HCT116 (cell line): ENCODE measurements around the gene SSMEM1. TPM values are rescaled to one million over a fixed set of nuclear protein-coding genes. Genes with fewer than 3 reads are reported as not detected.

ENCODE experiments used
- ATAC-seq: fragments of 200-7000 bp; cut with Tn5 transposase; 2 replicates; pipeline ENCODE4 v1.9.1; 2020; ENCODE audit warnings: mild to moderate bottlenecking, moderate library complexity
- BruUV-seq: library from RNA; stranded (reverse); fragments of 400-500 nt; replicated peaks from 2 replicates; lab custom pipeline; 2021; lab: Mats Ljungman, UMichigan
- CTCF ChIA-PET: fragments of 300-600 bp; sonication (Branson Sonifier 250); formaldehyde crosslinking; loops from one replicate; lab custom pipeline; 2021; ENCODE audit warnings: antibody characterized with exemption; lab: Charles Lee
- POLR2A ChIA-PET: fragments of 300-600, 350-600 bp; sonication (Branson Sonifier 250); formaldehyde crosslinking; loops from one replicate; lab custom pipeline; 2021; ENCODE audit warnings: antibody characterized with exemption; lab: Charles Lee
- RAD21 ChIA-PET, 2 experiments: fragments of 300-600 bp; sonication (Branson Sonifier 250); formaldehyde crosslinking; loops; one replicate each; lab custom pipeline; 2023; ENCODE audit warnings: low total read pairs in 2 of 2; ENCODE audit not compliant: uncharacterized antibody in 2 of 2, unreplicated experiment in 2 of 2, low non-redundant PET in 1 of 2; lab: Charles Lee
- DNase-seq: peaks from one replicate; pipeline ENCODE4 v3.0.0-alpha.2; 2010; ENCODE audit warnings: low read depth, low spot score
- H2AFZ ChIP-seq: fragments of 200-600 bp; shearing (Covaris generic), sonication (generic); 2 replicates; pipeline ENCODE4 v1.6.1; 2017; ENCODE audit warnings: low read depth, mixed run types, mixed read lengths, antibody characterized with exemption, low read length; ENCODE audit not compliant: poor library complexity, severe bottlenecking
- H3K27ac ChIP-seq: 2 replicates; pipeline ENCODE4 v1.5.1; 2012; ENCODE audit warnings: low read depth, low read length
- H3K27me3 ChIP-seq: fragments of 200-600 bp; sonication (generic); 2 replicates; pipeline ENCODE4 v1.6.1; 2016; ENCODE audit warnings: mixed run types, low read length, mixed read lengths; ENCODE audit not compliant: insufficient read depth
- H3K36me3 ChIP-seq, 2 experiments: fragments of 200-500 bp in 1 of 2; fragments of 200-600 bp in 1 of 2; sonication (Bioruptor generic) in 1 of 2; sonication (generic) in 1 of 2; 2 replicates each; pipeline versions ENCODE4 v1.5.1 to v1.6.1; 2014 to 2016; ENCODE audit warnings: low read length in 2 of 2, inconsistent platforms in 1 of 2, mixed read lengths in 1 of 2, mixed run types in 1 of 2; ENCODE audit not compliant: insufficient read depth in 2 of 2, control insufficient read depth in 1 of 2
- H3K4me1 ChIP-seq, 2 experiments: fragments of 200-600 bp in 1 of 2; sonication (generic) in 1 of 2; 2 replicates each; pipeline versions ENCODE4 v1.5.1 to v1.6.1; 2012 to 2017; ENCODE audit warnings: low read length in 2 of 2, inconsistent platforms in 1 of 2, mild to moderate bottlenecking in 1 of 2, mixed read lengths in 1 of 2, mixed run types in 1 of 2, moderate library complexity in 1 of 2; ENCODE audit not compliant: insufficient read depth in 2 of 2, control insufficient read depth in 1 of 2
- H3K4me2 ChIP-seq: fragments of 200-600 bp; sonication (generic); 2 replicates; pipeline ENCODE4 v1.6.1; 2017; ENCODE audit warnings: mixed run types, low read length, mixed read lengths
- H3K4me3 ChIP-seq, 2 experiments: fragments of 200-600 bp in 1 of 2; sonication (generic) in 1 of 2; replicated peaks in 1 of 2; 2 replicates each; pipeline ENCODE4 v1.5.1; 2011 to 2016; ENCODE audit warnings: low read length in 2 of 2, control low read depth in 1 of 2, low read depth in 1 of 2, mild to moderate bottlenecking in 1 of 2, mixed read lengths in 1 of 2, mixed run types in 1 of 2
- H3K79me2 ChIP-seq: fragments of 200-600 bp; sonication (generic); 2 replicates; pipeline ENCODE4 v1.6.1; 2017; ENCODE audit warnings: mild to moderate bottlenecking, mixed run types, low read length, moderate library complexity, mixed read lengths; ENCODE audit not compliant: insufficient read depth
- H3K9ac ChIP-seq: fragments of 200-600 bp; sonication (generic); 2 replicates; pipeline ENCODE4 v1.6.1; 2016; ENCODE audit warnings: low read length, mixed read lengths
- H3K9me2 ChIP-seq: fragments of 200-600 bp; sonication (generic), shearing (Covaris generic); 2 replicates; pipeline ENCODE4 v1.6.1; 2017; ENCODE audit warnings: mixed run types, mild to moderate bottlenecking, moderate library complexity; ENCODE audit not compliant: insufficient read depth
- H3K9me3 ChIP-seq, 2 experiments: fragments of 200-500 bp in 1 of 2; fragments of 200-600 bp in 1 of 2; sonication (Bioruptor generic) in 1 of 2; sonication (generic) in 1 of 2; 2 replicates each; pipeline ENCODE4 v1.6.1; 2014 to 2017; ENCODE audit warnings: low read length in 2 of 2, mixed read lengths in 2 of 2, inconsistent platforms in 1 of 2, low read depth in 1 of 2, mild to moderate bottlenecking in 1 of 2, mixed run types in 1 of 2, moderate library complexity in 1 of 2; ENCODE audit not compliant: control insufficient read depth in 1 of 2, insufficient read depth in 1 of 2
- H4K20me1 ChIP-seq: fragments of 200-600 bp; sonication (generic), shearing (Covaris generic); 2 replicates; pipeline ENCODE4 v1.6.1; 2017; ENCODE audit warnings: mixed run types, mild to moderate bottlenecking, moderate library complexity; ENCODE audit not compliant: insufficient read depth
- CBX3 ChIP-seq: IDR thresholded peaks from 2 replicates; pipeline ENCODE4 v1.6.1; 2012; ENCODE audit warnings: low read depth
- CEBPB ChIP-seq: IDR thresholded peaks from 2 replicates; pipeline ENCODE4 v1.6.1; 2012; ENCODE audit warnings: low read depth
- EGR1 ChIP-seq: IDR thresholded peaks from 2 replicates; pipeline ENCODE4 v1.6.1; 2012; ENCODE audit warnings: low read depth
- ELF1 ChIP-seq: IDR thresholded peaks from 2 replicates; pipeline ENCODE4 v1.6.1; 2012; ENCODE audit warnings: low read depth, borderline replicate concordance
- EZH2phosphoT487 ChIP-seq: fragments of 200-600 bp; IDR thresholded peaks from 2 replicates; pipeline ENCODE4 v1.6.1; 2018; ENCODE audit warnings: antibody characterized with exemption, borderline replicate concordance
- FOSL1 ChIP-seq: IDR thresholded peaks from 2 replicates; pipeline ENCODE4 v1.6.1; 2012; ENCODE audit warnings: low read depth
- MAX ChIP-seq: IDR thresholded peaks from 2 replicates; pipeline ENCODE4 v1.6.1; 2012
- POLR2A ChIP-seq: IDR thresholded peaks from 2 replicates; pipeline ENCODE4 v1.7.0; 2011; ENCODE audit warnings: borderline replicate concordance; ENCODE audit not compliant: insufficient read depth, insufficient read length; ENCODE audit errors: extremely low read depth
- POLR2AphosphoS5 ChIP-seq: IDR thresholded peaks from 2 replicates; pipeline ENCODE4 v1.6.1; 2011; ENCODE audit warnings: mild to moderate bottlenecking, low read depth, low read length, moderate library complexity
- RAD21 ChIP-seq: IDR thresholded peaks from 2 replicates; pipeline ENCODE4 v1.6.1; 2012; ENCODE audit warnings: low read depth, mild to moderate bottlenecking
- REST ChIP-seq: IDR thresholded peaks from 2 replicates; pipeline ENCODE4 v1.6.1; 2012; ENCODE audit warnings: low read depth
- SIN3A ChIP-seq: IDR thresholded peaks from 2 replicates; pipeline ENCODE4 v1.6.1; 2012; ENCODE audit warnings: low read depth
- YY1 ChIP-seq: IDR thresholded peaks from 2 replicates; pipeline ENCODE4 v1.6.1; 2011; ENCODE audit warnings: low read length, low read depth, moderate library complexity, mild to moderate bottlenecking; ENCODE audit not compliant: insufficient replicate concordance; ENCODE audit errors: extremely low read depth
- ZBTB33 ChIP-seq: IDR thresholded peaks from 2 replicates; pipeline ENCODE4 v1.6.1; 2011; ENCODE audit warnings: mild to moderate bottlenecking, low read length, moderate library complexity; ENCODE audit not compliant: insufficient replicate concordance; ENCODE audit errors: extremely low read depth
- ZFX ChIP-seq: fragments of 450-650 bp; IDR thresholded peaks from 2 replicates; pipeline ENCODE4 v1.6.1; 2017
- ZNF274 ChIP-seq: fragments of 200-500 bp; sonication (Bioruptor generic); IDR thresholded peaks from 2 replicates; pipeline ENCODE4 v1.6.1; 2014; ENCODE audit warnings: mild to moderate bottlenecking, low read depth, low read length, inconsistent platforms
- intact Hi-C: fragments of 100-400 bp; cut with micrococcal nuclease; formaldehyde crosslinking; loops from 2 replicates; pipeline ENCODE4 v1.10.0; 2022
- total RNA-seq: library from RNA; stranded (reverse); gene quantifications from one replicate; pipeline ENCODE4 v1.2.1, GENCODE V29; 2021; ENCODE audit not compliant: unreplicated experiment

SSMEM1 gene
- total RNA-seq, 1 experiment from 2014 or later = not detected

GRCh38 chr7:130221746-130222145, 14.1 kb downstream of the SSMEM1 start:
- Histone ChIP-seq H3K4me2 (no peak overlapping the region), H3K79me2 (no peaks in the 10 kb centered on the region), H3K9me3 (no peaks in the 10 kb centered on the region), H4K20me1 (no peaks in the 10 kb centered on the region), H3K4me3 (no peak overlapping the region), H2AFZ (no peak overlapping the region), H3K9ac (no peak overlapping the region), H3K36me3 (no peaks in the 10 kb centered on the region), H3K27me3 (no peaks in the 10 kb centered on the region), H3K27ac (no peak overlapping the region), H3K9me2 (no peaks in the 10 kb centered on the region), H3K4me1 (peaks cover 0 to 4% of the 10 kb centered on the region in 2 experiments; a peak in 1 of 4 replicates)
- TF ChIP-seq FOSL1 = no peak
- no peak for TF ChIP-seq REST
- TF ChIP-seq ZFX = no peak
- no peak for TF ChIP-seq ELF1
- no peak for TF ChIP-seq CEBPB
- TF ChIP-seq YY1 = no peak
- TF ChIP-seq EZH2phosphoT487 = no peak
- no peak for TF ChIP-seq EGR1
- no peak for TF ChIP-seq ZNF274
- TF ChIP-seq ZBTB33 = no peak
- no peak for TF ChIP-seq SIN3A
- no peak for TF ChIP-seq MAX
- TF ChIP-seq CBX3 = no peak
- no peak for TF ChIP-seq POLR2AphosphoS5
- TF ChIP-seq POLR2A = no peak
- TF ChIP-seq RAD21 = no peak
- POLR2A ChIA-PET = no interaction called here
- DNase-seq = no peak
- CTCF ChIA-PET = no interaction called here
- ATAC-seq = no peak
- BruUV-seq = no TSS peak
- intact Hi-C loops = no loop called here
- RAD21 ChIA-PET = no interaction called here
